GM13976 (cell line): ENCODE measurements around the gene GALNT2.

Experiments
- DNase-seq: peaks from one replicate; pipeline ENCODE4 v3.0.0; 2012; ENCODE audit warnings: low spot score
- in situ Hi-C: fragments of 300-500 bp; cut with MboI; formaldehyde crosslinking; loops from one replicate; pipeline ENCODE4 v1.12.0; 2022; ENCODE audit warnings: low sequenced_read_pairs, mixed read lengths, inconsistent platforms; ENCODE audit not compliant: unreplicated experiment
- TF ChIP-seq, protein P1 (sequence below): IDR thresholded peaks from 2 replicates; pipeline ENCODE4 v1.5.1; 2012; ENCODE audit warnings: borderline replicate concordance, mild to moderate bottlenecking; ENCODE audit not compliant: insufficient read depth; ENCODE audit errors: extremely low read depth, missing control alignments, control extremely low read depth

The GALNT2 gene

DNA sequence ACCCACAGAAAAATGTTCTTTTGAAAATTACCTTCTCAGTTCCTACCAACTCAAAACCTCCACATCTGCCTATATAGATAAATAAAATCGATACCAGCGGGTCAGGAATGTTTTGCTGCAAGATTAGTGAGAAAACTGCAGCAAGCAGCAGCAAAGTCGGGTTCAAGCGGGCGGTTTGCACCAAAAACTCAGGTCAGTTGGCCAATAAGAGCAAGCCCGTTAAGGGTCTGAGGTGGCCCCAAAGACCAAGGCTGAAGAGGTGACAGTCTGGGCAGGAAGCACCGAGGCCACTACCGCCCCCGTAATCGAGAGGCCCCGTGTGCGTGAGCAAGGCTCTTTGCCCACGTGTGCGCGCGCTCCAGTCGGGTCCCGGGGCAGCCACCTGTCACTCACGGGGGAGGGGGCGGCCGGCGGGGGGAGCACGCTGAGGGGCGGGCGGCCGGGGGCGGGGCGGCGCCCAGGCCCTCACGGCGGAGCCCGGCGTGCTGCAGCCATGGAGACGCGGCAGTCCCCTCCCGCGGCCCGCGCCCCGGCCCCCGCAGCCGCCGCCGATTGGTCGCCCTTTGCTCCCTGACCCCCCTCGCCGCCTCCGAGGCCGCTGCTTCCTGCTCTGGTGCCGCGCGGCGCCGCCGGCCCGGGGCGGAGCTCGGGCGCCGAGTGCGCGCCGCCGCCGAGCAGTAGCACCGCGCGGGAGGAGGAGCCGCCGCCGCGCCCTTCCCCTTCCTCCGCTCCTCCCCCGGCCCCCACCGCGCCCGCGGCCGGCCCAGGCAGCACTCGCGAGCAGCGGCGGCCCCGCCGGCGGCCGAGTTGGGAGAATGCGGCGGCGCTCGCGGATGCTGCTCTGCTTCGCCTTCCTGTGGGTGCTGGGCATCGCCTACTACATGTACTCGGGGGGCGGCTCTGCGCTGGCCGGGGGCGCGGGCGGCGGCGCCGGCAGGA lies at the start of gene GALNT2:
Gene GALNT2, plus strand, starts transcription at position 773 of the 939 bp plus-strand sequence. Its CDS starts 43 bp downstream, at position 816.
- peak; percentile 98 for DNase-seq
- TF ChIP-seq, protein P1, sequence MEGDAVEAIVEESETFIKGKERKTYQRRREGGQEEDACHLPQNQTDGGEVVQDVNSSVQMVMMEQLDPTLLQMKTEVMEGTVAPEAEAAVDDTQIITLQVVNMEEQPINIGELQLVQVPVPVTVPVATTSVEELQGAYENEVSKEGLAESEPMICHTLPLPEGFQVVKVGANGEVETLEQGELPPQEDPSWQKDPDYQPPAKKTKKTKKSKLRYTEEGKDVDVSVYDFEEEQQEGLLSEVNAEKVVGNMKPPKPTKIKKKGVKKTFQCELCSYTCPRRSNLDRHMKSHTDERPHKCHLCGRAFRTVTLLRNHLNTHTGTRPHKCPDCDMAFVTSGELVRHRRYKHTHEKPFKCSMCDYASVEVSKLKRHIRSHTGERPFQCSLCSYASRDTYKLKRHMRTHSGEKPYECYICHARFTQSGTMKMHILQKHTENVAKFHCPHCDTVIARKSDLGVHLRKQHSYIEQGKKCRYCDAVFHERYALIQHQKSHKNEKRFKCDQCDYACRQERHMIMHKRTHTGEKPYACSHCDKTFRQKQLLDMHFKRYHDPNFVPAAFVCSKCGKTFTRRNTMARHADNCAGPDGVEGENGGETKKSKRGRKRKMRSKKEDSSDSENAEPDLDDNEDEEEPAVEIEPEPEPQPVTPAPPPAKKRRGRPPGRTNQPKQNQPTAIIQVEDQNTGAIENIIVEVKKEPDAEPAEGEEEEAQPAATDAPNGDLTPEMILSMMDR = no peak
- in situ Hi-C loops = no loop called here

DNA sequence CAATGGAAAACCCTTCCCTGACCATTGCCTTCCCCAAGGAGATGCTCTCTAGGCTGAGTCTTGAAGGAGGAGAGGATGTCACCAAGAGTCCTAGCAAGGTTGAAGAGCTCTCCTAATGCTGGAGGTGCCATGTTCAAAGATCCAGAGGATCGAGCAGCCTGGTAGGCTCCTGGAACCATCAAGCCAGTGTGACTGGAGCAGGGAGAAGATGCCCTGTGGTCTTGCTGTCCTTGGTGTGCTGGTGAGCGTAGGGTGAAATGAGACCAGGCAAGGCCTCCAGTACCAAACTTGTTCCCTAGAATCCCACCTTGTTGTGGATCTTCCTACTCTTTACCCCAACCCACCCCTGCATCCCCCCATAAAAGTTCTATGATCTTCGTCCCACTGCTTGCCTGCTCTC lies 46.6 kb upstream of the GALNT2 start:
- DNase-seq = no peak
- in situ Hi-C loops = no loop called here
- TF ChIP-seq, protein P1 = no peak

DNA sequence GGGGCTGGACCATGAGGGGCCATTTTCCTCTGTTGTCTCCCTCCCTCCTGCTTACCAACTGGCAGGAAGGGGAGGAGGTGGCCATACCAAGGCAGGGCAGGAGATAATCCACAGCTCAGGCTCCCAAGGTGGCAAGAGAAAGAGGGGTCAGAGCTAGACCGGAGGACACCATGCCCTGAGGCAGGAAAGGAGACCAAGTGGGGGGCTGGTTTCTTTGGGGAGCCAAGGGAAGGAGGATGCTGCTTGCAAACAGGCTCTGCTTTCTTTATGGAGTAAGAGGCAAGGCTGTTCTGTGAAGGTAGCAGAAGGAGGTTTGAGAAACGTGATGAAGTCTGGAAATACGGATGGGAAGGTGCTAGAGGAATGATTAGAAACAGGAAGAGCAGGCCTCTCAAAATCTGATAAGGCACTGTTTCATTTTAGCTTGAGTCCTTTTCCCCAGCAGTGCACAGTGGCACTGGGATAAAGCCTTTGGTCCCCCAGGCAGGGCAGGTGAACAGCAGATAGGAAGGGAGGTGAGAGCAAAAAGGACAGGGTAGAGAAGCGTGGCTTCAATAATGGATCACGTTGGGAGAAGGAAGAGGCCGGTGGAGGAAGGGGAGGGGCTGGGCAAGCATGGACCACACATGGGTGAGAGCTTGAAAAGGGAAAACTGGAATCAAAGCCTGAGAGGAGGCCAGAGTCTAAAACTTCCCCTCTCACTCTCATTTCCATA lies 44.2 kb upstream of the GALNT2 start:
- in situ Hi-C loops = no loop called here
- DNase-seq = no peak
- TF ChIP-seq, protein P1 = no peak

DNA sequence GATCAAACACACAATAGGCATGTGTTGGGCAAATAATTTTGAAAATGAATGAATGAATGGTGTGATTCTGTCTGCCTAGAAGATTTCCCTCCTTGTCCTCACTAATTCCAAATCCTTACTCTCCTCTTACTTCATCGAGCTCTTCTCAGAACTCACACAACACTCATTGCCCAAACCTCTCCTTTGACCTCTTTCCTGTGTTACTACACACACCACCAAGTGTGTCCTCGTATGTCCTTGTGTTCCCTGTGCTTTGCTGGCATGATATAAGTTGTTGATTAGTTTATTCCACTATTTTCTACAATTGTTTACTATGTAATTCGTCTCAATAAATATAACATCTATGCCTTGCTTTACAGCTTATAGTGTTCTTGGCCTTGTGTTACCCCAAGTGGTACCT lies 41.4 kb upstream of the GALNT2 start:
- no peak for DNase-seq
- in situ Hi-C loops = no loop called here
- TF ChIP-seq, protein P1 = no peak

DNA sequence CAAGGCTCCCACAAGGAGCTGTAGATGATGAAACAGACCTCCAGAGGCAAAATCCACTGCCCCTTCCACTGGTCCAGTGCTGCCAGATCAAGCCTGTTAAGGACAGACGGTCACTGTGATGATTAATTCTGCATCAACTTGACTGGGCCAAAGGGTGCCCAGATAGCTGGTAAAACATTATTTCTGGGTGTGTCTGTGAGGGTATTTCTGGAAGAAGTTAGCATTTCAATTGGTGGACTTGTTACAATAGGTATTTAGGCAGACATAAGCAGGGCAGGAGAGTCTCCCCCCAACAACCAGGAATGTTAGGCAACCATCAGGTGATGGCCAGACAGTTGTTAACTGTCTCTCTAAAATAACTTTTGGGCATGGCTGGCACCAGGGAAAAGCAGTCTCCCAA lies 40.9 kb upstream of the GALNT2 start:
- DNase-seq = no peak
- in situ Hi-C loops = no loop called here
- TF ChIP-seq, protein P1 = no peak

DNA sequence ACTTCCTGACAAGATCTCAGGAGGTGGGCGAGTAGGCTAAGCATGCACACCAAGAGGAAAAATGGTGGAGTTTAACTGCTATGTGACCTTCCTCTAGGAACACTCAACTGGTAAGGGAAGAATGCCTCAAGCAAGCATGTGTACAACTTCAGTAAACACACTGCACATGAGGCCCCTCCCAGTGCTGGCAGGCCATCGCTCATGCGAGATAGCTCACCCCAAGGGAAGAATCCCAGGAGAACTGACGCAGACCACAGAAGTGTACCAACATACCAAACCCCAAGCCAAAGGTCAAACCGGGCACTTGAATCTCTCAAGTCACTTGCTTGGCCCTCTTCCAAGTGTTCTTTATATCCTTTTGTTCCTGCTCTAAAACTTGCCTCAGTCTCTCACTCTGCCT lies 40.5 kb upstream of the GALNT2 start:
- in situ Hi-C loops = no loop called here

More for the DNA sequence above, 40.5 kb upstream of the GALNT2 start:
- TF ChIP-seq, protein P1 = no peak
- DNase-seq = no peak
